Activated CD4-positive, alpha-beta T cell treated with anti-CD3 and anti-CD28 coated beads, Interleukin-2, amount 50 U/mL, for 1 hour (primary cell): ENCODE data around the gene ARHGAP23.
A peak's percentile ranks its signal among the peaks of the same experiment; 100 is the strongest.
"Not testable (repeated sequence)": the region's sequence is repeated elsewhere in the genome, so short reads cannot be mapped to it uniquely, and the experiment has no call there.

Source experiments
- DNase-seq: peaks from one replicate; pipeline ENCODE4 v3.0.0-alpha.2; 2020

The ARHGAP23 gene

GRCh38 chr17:38492067-38493040, 64.1 kb downstream of the ARHGAP23 start:
- DNase-seq: peak; percentile 93

- not testable (repeated sequence) for DNase-seq
Observed at GRCh38 chr17:38494152-38494551, 65.9 kb downstream of the ARHGAP23 start.

GRCh38 chr17:38497656-38498055, 69.4 kb downstream of the ARHGAP23 start:
- not testable (repeated sequence) for DNase-seq

DNA sequence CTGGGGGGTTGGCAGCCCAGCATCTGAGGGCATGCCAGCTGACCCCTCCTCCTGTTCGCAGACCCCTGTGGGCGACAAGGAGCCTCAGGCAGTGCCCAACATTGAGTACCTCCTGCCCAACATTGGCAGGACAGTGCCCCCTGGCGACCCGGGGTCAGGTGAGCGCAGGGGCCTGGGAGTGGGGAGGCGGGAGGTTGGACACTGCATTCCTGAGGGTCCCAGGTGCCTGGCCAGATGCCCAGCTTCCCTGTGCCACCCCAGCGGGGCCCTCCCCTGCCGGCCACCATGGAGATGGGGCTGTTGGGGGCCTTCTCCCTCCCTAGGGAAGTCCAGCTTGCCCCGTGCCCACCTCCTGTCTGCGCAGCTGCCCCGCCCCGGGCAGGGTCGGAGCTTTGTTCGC, 70.1 kb downstream of the ARHGAP23 start:
- DNase-seq: no peak

GRCh38 chr17:38499230-38499629, 71.0 kb downstream of the ARHGAP23 start:
- DNase-seq: not testable (repeated sequence)

DNA sequence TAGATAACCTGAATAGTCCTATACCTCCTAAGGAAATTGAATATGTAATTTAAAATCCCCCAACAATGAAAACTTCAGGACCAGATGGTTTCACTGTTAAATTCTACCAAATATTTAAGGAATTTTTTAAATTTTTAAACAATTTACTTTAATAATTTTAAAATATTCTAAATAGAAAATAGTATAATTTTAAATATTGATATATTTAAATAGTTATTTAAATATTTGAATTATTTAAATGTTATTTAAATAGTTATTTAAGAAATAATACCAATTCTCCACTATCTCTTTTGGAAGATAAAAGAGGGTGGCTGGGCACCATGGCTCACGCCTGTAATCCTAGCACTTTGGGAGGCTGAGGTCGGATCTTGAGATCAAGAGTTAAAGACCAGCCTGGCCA, 73.5 kb downstream of the ARHGAP23 start:
- DNase-seq: not testable (repeated sequence)

DNA sequence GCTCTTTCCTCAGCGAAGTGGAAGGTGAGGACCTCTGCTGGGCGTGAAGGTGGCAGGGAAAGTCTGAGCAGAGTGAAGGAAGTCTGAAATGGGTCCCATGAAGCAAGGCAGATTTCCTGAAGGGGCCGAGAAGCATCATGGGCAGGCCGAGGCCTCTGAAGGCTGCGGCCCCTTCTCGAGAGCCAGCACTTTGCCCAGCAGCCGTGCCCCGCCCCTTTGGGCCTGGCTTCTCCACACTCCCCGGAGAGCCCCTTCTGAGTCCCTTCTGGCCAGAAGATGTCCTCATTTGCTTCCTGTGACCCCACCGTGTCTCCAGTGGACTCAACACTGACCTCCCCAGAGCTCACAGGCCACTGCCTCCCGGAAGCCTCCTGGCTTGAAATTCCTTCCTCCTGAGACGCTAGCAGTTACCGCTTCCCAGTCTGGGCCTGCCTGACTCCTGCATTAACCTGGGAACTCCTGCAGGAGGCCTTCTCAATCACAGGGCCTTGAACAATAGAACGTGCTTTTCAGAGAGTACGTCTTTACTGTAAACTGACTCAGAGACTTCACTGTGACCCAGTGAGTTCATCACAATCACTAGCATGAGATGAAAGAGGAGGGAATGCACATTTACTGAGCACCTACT, 75.1 kb downstream of the ARHGAP23 start:
- DNase-seq: not testable (repeated sequence)

DNA sequence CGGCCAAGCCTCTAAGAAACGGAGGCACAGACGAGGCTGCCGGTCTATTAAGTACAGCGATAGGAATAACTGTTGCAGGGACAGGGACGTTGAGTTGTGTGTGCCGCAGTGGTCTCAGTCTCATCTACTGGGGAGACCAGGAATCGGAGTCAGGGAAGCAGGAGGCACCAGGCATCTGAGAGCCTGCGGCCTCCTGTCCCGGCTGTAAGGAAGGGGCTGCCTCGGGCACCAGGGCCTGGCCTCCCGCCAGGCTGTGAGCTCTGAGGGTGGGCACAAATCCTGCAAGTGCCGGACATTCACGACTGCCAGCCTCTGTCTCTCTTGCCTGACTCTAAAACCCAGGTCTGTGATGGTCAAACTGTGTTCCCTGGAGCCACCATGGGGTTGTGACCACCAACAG, 76.0 kb downstream of the ARHGAP23 start:
- DNase-seq: no peak

- no peak for DNase-seq
Observed at GRCh38 chr17:38507436-38507835, 79.2 kb downstream of the ARHGAP23 start.

DNA sequence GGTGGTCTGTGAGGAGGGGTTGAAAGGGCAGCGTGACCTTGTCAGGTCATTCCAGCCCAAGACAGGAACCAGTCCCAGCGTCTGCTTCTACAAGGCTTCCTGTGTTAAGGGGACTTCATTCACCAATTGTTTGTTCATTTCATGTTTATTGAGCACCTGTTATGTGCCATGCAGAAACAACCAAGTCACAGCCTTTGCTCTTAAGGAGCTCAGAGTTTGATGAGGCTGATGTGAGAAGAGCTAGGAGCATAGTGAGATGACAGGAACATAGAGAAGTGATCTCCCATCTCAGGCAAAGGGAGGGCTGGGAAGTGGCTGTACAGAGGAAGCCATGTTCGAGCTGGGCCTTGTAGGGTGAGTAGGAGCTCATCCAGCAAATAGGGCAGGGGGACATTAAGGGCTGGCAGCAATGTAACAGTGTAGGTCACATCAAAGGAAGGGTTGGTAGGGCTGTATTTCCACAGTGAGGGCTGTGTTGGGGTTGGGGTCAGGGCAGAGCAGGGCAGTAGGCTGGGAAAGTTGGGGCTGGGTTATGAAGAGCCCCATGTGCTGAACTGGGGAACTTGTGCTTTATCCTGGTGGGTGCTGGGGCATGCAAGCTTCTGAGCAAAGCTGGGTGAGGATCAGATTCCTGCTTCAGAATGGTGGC, 79.8 kb downstream of the ARHGAP23 start:
- no peak for DNase-seq

DNA sequence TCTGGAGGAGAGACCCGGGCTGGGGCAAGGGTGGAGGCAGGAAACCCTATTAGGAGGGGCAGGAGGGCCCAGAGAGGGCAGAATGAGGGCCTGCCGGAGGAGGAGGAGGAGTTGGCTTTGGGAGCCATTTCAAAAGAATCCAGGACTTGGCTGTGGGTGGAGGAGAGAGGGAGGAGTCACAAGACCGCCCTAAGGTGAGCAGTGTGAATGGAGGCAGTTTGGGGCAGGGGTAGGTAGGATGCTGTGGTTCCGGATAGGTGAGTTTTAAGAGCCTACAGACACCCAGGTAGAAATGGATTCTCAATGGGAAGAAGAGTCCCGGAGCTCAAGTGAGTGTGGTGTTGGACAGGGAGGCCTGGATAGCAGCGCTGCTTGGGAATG, 80.3 kb downstream of the ARHGAP23 start:
- no peak for DNase-seq

DNA sequence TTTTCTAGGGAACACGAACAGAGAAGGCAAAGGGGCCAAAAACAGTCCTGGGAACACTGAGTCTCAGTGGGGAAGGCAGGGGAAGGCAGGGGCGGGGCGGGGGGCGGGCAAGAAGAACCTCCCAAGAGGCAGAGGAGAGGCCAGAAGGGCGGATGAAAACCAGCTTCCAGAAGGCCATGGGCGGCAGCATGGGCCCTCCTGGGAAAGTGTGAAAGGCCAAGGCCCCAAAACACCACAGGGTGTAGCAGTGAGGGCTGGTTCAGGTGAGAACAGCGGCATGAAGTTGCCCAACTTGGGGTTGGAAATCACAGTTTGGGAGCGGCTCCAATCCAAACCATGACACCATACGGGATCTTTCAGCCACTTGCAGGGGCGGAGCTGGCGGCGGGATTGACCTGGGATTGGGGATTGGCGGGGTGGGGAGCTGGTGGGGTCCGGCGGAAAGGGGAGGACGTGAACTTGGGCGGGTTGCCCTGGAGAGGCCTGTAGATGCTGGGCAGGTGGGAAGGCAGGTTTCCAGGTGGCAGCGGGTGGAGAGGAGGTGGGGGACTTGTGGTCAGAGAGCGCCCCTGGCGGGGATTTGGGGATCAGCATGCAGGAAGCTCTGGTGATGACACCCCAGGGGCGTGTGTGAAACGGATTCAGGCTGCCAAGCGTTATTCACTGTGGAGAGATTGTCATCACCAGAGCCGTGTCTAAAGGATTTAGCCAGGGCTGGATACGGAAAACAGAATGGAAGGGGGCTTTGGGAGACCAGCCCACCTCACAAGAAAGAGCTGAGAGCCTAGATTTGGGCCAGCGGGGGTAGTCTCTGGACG, 80.9 kb downstream of the ARHGAP23 start:
- peak; percentile 64 for DNase-seq

DNA sequence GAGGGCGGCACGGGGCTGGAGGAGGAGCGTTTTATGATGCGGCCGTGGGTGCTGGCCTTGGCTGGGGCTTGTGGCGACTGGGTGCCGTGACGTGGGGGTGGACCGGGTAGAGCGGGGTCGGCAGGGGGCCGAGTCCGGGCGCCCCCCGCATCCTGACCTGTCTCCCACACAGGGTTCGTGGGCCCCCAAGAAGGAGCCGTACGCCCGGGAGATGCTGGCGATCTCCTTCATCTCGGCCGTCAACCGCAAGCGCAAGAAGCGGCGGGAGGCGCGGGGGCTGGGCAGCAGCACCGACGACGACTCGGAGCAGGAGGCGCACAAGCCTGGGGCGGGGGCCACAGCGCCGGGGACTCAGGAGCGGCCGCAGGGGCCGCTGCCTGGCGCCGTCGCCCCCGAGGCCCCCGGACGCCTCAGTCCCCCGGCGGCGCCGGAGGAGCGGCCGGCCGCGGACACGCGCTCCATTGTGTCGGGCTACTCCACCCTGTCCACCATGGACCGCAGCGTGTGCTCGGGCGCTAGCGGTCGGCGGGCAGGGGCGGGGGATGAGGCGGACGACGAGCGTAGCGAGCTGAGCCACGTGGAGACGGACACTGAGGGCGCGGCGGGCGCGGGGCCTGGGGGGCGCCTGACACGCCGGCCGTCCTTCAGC, 81.6 kb downstream of the ARHGAP23 start:
- no peak for DNase-seq

- no peak for DNase-seq
Observed at GRCh38 chr17:38510421-38511149, 82.3 kb downstream of the ARHGAP23 start.

DNA sequence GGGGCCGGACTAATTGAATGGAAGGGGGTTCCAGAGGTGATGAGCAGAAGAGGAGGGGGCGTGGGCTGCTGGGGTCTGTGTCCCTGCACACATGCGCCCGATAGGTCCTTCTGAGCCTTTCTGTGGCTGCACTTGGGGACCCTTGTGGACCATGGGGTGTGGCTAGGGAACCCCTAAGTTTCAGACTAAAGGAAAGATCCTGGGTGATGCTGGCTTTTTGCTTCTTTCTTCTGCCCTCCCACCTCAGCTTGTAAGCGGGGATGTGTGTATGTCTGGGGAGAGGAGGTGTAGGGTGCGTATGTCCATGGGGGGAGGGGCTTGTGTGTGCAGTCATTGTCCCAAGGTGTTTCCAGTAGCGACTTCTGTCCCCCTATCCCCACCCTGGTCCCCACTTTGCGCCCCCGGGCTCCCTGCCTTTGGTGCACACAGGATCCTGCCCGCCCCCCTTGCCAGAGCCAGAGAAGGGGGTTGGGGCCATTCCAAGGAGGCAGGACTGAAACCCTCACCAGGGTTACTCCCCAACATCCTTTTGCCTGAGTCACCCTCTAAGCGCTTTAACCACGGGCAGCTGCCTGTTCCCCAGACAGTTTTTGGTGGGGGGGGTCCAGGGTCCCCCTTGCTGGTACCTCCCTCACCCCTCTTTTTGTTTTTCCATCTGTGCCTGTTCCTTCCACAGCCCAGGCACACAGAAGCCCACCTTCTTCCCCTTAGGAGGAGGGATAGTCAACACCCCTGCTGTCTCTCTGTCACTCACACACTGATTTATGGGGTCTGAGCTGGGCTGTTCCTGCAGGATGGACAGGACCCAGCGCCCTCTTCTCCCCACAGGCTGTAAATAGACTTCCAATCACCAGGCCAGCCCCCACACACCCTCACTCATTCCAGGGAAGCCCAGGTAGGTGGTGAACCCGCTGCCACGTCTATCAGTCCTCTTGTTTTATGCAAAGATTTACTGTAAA, 83.2 kb downstream of the ARHGAP23 start:
- DNase-seq: no peak

DNA sequence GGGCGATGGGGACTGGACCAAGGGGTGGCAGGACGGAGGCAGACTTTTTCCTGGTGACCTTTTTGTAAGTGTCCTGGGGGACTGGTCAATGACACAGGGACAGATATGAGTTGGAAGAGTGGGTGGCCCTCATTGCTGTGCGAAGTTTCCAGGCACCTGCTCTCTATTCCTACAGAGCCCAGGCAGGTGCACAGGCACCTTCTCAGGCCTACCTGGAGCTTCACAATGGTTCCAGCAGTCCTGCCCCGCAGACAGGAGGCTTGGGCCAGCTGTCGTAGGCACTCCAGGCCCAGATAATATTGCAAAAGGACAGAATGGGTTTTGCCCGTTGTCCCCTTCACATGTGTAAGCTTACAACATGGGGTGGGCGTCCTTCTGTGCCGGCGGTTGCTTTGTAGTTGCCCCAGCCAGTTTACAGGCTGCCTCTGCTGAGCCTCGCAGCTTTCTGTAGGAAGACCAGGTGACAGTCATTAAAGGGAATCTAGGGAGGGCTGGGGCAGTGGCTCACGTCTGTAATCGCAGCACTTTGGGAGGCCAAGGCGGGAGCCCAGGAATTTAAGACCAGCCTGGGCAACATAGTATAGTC, 84.3 kb downstream of the ARHGAP23 start:
- DNase-seq: no peak

- not testable (repeated sequence) for DNase-seq
Observed at GRCh38 chr17:38526526-38526925, 98.3 kb downstream of the ARHGAP23 start.

DNA sequence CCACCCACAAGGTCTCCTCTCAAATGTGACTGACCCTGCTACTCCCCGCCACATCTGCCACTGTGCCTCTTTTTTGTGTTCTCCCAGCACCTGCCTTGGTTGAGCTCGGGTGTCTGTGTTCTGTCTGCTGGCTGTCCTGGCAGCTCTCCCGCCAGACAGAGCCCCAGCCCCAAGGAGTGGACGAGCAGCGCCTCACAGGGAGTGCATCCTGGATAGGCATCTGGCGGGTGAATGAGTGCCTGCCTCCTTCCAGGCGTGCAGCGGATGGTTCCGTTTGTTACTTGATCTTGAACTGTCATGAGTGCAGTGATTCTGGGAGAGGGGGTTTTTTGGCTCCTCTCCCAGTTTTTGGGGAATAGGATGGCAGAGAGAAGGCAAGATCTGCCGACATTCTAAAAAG, 99.9 kb downstream of the ARHGAP23 start:
- DNase-seq: not testable (repeated sequence)

DNA sequence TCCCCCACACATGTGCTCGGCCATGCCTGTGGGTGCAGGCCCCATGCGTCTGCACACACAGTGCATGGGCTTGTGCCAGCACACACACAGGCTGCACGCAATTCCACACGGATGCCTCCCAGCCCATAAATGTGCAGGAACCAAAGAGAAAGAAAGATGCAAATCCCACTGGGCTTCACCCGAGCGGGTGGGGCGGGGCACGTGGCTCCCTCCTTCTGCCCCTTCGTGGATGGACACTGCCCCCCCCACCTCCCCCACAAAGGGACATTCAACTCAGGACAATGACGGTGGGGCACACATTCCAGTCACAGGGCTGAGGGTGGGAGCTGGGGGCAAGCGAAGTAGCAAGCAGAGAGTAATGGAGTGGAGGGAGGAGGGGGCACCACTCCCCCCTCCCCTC, 102.6 kb downstream of the ARHGAP23 start:
- DNase-seq: not testable (repeated sequence)

DNA sequence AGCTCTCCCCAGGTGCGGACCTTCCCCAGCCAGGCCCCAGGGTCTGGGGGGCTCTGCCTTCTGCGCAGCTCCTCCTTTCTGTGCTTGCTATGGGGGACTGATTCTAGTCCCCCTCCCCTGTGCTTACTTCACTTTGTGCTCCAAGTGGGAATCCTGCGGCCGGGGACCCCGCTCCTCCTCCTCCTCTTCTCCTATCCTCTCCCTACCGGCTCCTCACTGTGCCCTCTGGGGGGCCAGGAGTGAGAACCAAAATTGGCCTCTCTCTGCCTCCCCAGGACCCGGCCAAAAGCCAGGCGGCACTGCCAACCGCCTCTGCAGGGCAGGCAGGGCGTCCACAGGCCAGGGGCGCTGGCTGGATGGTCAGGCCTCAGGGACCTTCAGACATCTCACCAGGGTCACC, 103.5 kb downstream of the ARHGAP23 start:
- DNase-seq: not testable (repeated sequence)
